GM12878 (cell line): ENCODE measurements around the gene LRRC63. TPM values are rescaled to one million over a fixed set of nuclear protein-coding genes. Genes with fewer than 3 reads are reported as not detected.

Source experiments
- BRCA1 ChIP-seq: IDR thresholded peaks from 2 replicates; pipeline ENCODE4 v1.6.1; 2011; ENCODE audit warnings: low read depth, low read length, improper control_type of control experiment
- MEF2B ChIP-seq: fragments of 450-650 bp; IDR thresholded peaks from 2 replicates; pipeline ENCODE4 v1.6.1; 2018; ENCODE audit warnings: mild to moderate bottlenecking, moderate library complexity; ENCODE audit not compliant: partially characterized antibody, poor library complexity, severe bottlenecking
- MTA2 ChIP-seq: fragments of 450-650 bp; IDR thresholded peaks from 2 replicates; pipeline ENCODE4 v1.6.1; 2016; ENCODE audit warnings: low read depth, mild to moderate bottlenecking, moderate library complexity
- MTA3 ChIP-seq: IDR thresholded peaks from 2 replicates; pipeline ENCODE4 v1.6.1; 2012; ENCODE audit warnings: low read length, inconsistent platforms, borderline replicate concordance
- MYC ChIP-seq: IDR thresholded peaks from 2 replicates; pipeline ENCODE4 v1.6.1; 2011; ENCODE audit warnings: mild to moderate bottlenecking, low read length, moderate library complexity, inconsistent platforms; ENCODE audit not compliant: insufficient read depth, insufficient replicate concordance, insufficient read length, severe bottlenecking
- NFYB ChIP-seq: IDR thresholded peaks from 2 replicates; pipeline ENCODE4 v1.6.1; 2011; ENCODE audit warnings: low read depth, mild to moderate bottlenecking, low read length, improper control_type of control experiment, moderate library complexity; ENCODE audit not compliant: insufficient read depth
- NRF1 ChIP-seq: conservative IDR thresholded peaks from 2 replicates; pipeline ENCODE4 v1.6.1; 2011; ENCODE audit warnings: mild to moderate bottlenecking, low read depth, low read length, improper control_type of control experiment
- PAX8 ChIP-seq: fragments of 450-650 bp; IDR thresholded peaks from 2 replicates; pipeline ENCODE4 v1.6.1; 2017; ENCODE audit warnings: mild to moderate bottlenecking, moderate library complexity
- POLR2A ChIP-seq: IDR thresholded peaks from 2 replicates; pipeline ENCODE4 v1.6.1; 2011; ENCODE audit warnings: low read depth, mild to moderate bottlenecking, low read length
- RAD51 ChIP-seq: fragments of 450-650 bp; IDR thresholded peaks from 2 replicates; pipeline ENCODE4 v1.6.1; 2016; ENCODE audit warnings: moderate library complexity, mild to moderate bottlenecking, inconsistent platforms
- RUNX3 ChIP-seq: IDR thresholded peaks from 2 replicates; pipeline ENCODE4 v1.6.1; 2012; ENCODE audit warnings: low read length, inconsistent platforms
- SPI1 ChIP-seq: IDR thresholded peaks from 2 replicates; pipeline ENCODE4 v1.6.1; 2011; ENCODE audit warnings: low read depth, mild to moderate bottlenecking, low read length, moderate library complexity, borderline replicate concordance; ENCODE audit not compliant: insufficient read depth
- SREBF2 ChIP-seq: IDR thresholded peaks from 2 replicates; pipeline ENCODE4 v1.6.1; 2012; ENCODE audit warnings: mild to moderate bottlenecking, low read length
- STAT1 ChIP-seq: fragments of 450-650 bp; conservative IDR thresholded peaks from 2 replicates; pipeline ENCODE4 v1.6.1; 2014; ENCODE audit warnings: antibody characterized with exemption, mild to moderate bottlenecking
- TAF1 ChIP-seq: IDR thresholded peaks from 2 replicates; pipeline ENCODE4 v1.6.1; 2011; ENCODE audit warnings: mild to moderate bottlenecking, low read depth, low read length, borderline replicate concordance
- YBX1 ChIP-seq: fragments of 450-650 bp; IDR thresholded peaks from 2 replicates; pipeline ENCODE4 v1.6.1; 2016; ENCODE audit warnings: antibody characterized with exemption
- ZBTB4 ChIP-seq: fragments of 450-650 bp; formaldehyde crosslinking; IDR thresholded peaks from 2 replicates; pipeline ENCODE4 v1.4.0; 2022; ENCODE audit warnings: mild to moderate bottlenecking, moderate library complexity
- ZNF274 ChIP-seq: IDR thresholded peaks from one replicate; pipeline ENCODE4 v1.8.0; 2011; ENCODE audit not compliant: insufficient read length, insufficient read depth
- polyA plus RNA-seq, 11 experiments: library from polyadenylated mRNA; depleted of rRNA in 4 of 11; unstranded in 6 of 11; stranded (reverse) in 5 of 11; fragments of >200 nt; fragmentation: Nextera tagmentation in 4 of 11; fragmentation: Illumina TruSeq in 1 of 11; extraction: Ambion mirVana in 4 of 11; extraction: Trizol in 1 of 11; gene quantifications; 1 replicate in 1 of 11; 2 replicates in 10 of 11; pipeline versions ENCODE4 v1.2.1 to v1.2.3, GENCODE V29; 2011 to 2016; ENCODE audit warnings: inconsistent platforms in 2 of 11, missing spikeins in 2 of 11, low read depth in 1 of 11
- total RNA-seq, 4 experiments: library from RNA; depleted of rRNA in 3 of 4; stranded (reverse); fragments of >200 nt in 3 of 4; fragmentation: Illumina TruSeq in 1 of 4; extraction: Trizol in 1 of 4; gene quantifications; 2 replicates each; pipeline versions ENCODE4 v1.2.1 to v1.2.3, GENCODE V29; 2013 to 2021
- TF ChIP-seq, protein P1 (sequence below): fragments of 150-350 bp; IDR thresholded peaks from 2 replicates; pipeline ENCODE4 v1.6.1; 2014; ENCODE audit warnings: mild to moderate bottlenecking, low read depth, low read length
- TF ChIP-seq, protein P2 (sequence below): IDR thresholded peaks from 2 replicates; pipeline ENCODE4 v1.6.1; 2011; ENCODE audit warnings: borderline replicate concordance, low read depth, mild to moderate bottlenecking, moderate library complexity, mixed read lengths, low read length; ENCODE audit not compliant: insufficient read depth; ENCODE audit errors: extremely low read length
- TF ChIP-seq, protein P3 (sequence below): fragments of 450-650 bp; IDR thresholded peaks from 2 replicates; pipeline ENCODE4 v1.6.1; 2016; ENCODE audit warnings: mild to moderate bottlenecking
- TF ChIP-seq, protein P4 (sequence below): IDR thresholded peaks from 2 replicates; pipeline ENCODE4 v1.6.1; 2011; ENCODE audit warnings: low read depth, low read length, improper control_type of control experiment, borderline replicate concordance

The LRRC63 gene
- total and polyA plus RNA-seq, 10 of the 15 experiments (the other 5 are each of a cell fraction or from before 2014, with no cell fraction given), result 0.34 to 0.98 (median 0.76) TPM; not detected in 1

DNA sequence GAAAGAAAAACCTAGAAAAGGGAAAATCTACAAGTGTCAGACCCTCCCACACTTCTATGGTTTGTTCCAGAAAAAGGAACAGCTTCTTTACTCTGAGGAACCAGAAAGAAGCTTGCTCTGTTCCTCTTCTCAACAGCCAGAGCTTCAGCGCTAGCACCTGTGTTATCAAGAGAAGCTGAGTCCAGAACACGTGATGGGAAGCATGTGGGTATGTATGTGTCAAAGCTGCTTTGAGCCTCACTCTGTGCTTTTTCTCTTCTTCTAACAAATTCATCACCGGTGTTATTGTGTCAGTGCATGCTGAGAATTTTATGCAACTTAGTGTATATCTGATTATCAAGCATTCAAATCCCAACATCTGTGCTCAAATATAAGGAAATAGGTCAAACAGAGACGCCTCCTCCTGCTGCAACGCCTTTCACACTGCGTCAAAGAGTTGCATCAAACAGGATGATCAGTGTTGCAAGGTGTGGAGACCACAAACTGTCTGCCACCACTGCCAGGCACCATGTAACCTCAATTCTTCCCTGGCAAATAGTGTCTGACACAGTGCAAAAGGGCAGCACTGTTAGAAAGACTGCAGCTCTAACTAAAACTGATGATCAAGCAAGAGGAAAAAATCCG, 83.9 kb downstream of the LRRC63 start (continued):
- TF ChIP-seq STAT1 (no peak), ZNF274 (no peak), MTA2 (no peak), SREBF2 (no peak), TAF1 (no peak), MYC (no peak), YBX1 (no peak), RAD51 (peak; percentile 73), NRF1 (no peak), POLR2A (no peak; the same call in 1 of the 2 replicates), ZBTB4 (CRISPR knock-in tag) (no peak), NFYB (no peak), PAX8 (no peak), MTA3 (no peak), MEF2B (no peak), SPI1 (peak; percentile 30; the same call in 1 of the 2 replicates), BRCA1 (no peak), RUNX3 (0 out of 2 replicates have a peak, but pooled peaks have one; percentile 21)
- TF ChIP-seq, protein P1, sequence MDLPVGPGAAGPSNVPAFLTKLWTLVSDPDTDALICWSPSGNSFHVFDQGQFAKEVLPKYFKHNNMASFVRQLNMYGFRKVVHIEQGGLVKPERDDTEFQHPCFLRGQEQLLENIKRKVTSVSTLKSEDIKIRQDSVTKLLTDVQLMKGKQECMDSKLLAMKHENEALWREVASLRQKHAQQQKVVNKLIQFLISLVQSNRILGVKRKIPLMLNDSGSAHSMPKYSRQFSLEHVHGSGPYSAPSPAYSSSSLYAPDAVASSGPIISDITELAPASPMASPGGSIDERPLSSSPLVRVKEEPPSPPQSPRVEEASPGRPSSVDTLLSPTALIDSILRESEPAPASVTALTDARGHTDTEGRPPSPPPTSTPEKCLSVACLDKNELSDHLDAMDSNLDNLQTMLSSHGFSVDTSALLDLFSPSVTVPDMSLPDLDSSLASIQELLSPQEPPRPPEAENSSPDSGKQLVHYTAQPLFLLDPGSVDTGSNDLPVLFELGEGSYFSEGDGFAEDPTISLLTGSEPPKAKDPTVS, result no peak
- TF ChIP-seq, protein P2, sequence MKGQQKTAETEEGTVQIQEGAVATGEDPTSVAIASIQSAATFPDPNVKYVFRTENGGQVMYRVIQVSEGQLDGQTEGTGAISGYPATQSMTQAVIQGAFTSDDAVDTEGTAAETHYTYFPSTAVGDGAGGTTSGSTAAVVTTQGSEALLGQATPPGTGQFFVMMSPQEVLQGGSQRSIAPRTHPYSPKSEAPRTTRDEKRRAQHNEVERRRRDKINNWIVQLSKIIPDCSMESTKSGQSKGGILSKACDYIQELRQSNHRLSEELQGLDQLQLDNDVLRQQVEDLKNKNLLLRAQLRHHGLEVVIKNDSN, result peak; percentile 75
- TF ChIP-seq, protein P3, sequence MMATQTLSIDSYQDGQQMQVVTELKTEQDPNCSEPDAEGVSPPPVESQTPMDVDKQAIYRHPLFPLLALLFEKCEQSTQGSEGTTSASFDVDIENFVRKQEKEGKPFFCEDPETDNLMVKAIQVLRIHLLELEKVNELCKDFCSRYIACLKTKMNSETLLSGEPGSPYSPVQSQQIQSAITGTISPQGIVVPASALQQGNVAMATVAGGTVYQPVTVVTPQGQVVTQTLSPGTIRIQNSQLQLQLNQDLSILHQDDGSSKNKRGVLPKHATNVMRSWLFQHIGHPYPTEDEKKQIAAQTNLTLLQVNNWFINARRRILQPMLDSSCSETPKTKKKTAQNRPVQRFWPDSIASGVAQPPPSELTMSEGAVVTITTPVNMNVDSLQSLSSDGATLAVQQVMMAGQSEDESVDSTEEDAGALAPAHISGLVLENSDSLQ, result no peak
- TF ChIP-seq, protein P4, sequence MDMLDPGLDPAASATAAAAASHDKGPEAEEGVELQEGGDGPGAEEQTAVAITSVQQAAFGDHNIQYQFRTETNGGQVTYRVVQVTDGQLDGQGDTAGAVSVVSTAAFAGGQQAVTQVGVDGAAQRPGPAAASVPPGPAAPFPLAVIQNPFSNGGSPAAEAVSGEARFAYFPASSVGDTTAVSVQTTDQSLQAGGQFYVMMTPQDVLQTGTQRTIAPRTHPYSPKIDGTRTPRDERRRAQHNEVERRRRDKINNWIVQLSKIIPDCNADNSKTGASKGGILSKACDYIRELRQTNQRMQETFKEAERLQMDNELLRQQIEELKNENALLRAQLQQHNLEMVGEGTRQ, result peak; percentile 14; the same call in 1 of the 2 replicates
